HG02571 (cell line): Measurements from ENCODE around the gene FABP3.
"Not testable (repeated sequence)": the region's sequence is repeated elsewhere in the genome, so short reads cannot be mapped to it uniquely, and the experiment has no call there.

Experiments used
- ATAC-seq: cut with Tn5 transposase; IDR thresholded peaks from one replicate; pipeline ENCODE4 v1.9.1; 2021; ENCODE audit warnings: mild to moderate bottlenecking, moderate library complexity; ENCODE audit not compliant: unreplicated experiment

Gene FABP3

DNA sequence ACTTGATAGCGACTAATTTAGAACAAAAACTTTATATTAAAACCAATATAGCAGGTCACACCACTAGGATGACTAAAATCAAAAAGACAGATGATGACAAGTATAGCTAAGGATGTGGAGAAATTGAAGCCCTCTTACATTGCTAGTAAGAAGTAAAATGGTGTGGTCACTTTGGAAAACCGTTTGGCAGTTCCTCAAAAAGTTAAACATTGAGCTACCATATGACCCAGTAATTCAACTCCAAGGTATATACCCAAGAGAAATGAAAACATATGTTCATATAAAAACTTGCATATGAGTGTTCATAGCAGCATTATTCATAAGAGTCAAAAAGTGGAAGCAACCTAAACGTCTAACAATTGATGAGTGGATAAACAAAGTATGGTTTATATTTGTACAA, 27.1 kb upstream of the FABP3 start:
- ATAC-seq = no peak

DNA sequence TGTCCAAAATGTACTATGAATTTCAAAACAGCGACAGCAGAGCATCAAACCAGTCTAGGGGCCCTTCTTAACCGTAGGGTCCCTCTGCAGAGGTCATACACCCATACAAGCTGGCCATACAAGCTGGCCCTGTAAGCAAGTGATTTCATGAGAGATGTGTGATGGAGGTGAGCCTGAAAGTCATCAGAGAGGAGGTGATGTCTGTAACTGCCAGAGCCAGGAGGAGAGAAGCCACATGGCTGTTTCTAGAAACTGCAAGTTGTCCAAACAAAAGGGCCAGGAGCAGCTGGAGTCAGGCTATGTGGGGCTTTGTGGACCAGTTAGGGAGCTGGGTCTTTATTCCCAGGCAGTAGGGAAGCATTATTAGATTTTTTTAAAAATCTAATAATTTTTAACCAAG, 25.4 kb upstream of the FABP3 start:
- ATAC-seq = no peak

DNA sequence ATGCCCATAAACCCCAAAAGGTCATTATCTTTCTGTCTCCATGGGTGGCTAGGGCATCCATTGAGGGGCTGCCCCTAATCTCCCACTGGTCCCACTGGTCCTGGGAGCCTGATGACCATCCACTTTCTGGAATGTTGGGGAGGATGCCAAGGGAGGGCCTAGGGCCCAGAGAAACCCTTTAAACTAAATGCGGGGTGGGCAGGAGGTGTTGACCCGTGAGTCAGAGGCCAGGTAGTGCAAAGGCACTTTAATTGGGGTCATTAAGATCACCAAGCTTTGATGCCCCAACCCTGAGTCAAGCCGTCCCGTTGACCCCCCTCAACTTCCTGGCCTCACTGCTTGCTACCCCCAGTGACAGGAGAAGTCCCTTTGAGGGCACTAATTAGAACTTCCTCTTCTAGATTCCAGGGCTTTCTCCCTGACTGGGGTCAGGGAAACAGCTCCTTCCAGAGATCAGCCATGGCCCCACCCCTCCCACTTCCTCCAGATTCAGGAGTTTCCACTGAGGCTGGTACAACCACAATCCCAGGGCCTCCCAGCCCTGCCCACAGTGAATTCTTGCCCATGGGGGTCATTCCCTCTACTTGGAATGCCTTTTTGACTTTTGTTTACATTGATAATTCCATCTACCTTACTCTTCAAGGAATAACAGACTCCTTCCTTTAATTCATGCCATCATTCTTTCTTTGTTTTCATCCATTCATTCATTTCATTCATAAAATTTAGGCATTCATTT, 24.7 kb upstream of the FABP3 start:
- no peak for ATAC-seq

DNA sequence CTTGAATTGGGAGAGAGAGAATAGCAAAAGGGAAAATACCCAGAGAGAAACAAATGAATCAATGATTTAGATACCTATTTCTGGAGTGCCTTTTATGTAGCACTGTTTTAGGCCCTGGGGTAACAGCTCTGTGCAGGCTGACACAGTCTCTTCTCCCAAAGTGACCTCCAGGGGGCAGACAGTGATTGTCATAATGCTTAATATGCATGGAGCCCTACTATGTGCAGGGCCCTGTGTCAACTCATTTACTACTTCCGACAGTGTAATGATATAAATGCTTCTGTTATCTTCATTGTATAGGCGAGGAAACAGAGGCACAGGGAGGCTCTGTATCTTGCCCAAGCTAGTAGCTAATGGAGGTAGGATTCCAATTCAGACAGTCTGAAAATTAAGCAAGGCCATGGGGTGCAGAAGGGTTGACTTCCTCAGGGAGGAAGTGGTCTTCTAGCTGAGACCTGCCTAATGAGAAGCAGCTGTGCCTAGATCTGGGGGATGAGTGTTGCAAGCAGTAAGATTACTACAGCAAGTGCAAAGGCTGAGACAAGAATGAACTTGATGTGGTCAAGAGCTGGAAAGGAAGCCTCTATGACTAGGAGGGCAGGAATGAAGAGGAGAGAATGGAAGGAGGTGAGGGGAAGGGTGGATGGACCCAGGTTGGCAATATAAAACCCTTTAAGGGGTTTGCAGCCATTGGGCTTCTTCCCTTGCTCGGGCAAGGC, 23.9 kb upstream of the FABP3 start:
- ATAC-seq = no peak

GRCh38 chr1:31394584-31395193, 21.8 kb upstream of the FABP3 start:
- ATAC-seq = no peak

GRCh38 chr1:31393463-31393862, 20.6 kb upstream of the FABP3 start:
- no peak for ATAC-seq

DNA sequence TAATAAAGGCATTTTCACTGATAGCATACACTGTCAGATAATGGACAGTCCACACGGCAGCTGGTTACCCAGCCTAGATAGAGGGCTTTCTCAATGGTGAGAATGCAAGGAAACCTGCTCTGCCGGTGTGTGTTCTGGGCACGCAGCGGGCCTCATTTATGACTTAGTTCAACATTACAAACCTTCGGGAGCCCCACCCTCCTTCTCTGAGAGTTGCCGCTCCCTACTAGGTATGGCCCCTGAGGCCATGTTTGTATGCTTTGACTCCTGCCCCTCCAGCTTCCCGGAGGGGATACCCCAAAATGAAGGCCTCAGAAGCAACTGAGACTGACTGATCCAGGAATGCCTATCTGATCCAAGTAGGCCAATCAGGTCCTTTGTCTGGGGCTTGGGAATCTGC, 17.2 kb upstream of the FABP3 start:
- ATAC-seq = no peak

DNA sequence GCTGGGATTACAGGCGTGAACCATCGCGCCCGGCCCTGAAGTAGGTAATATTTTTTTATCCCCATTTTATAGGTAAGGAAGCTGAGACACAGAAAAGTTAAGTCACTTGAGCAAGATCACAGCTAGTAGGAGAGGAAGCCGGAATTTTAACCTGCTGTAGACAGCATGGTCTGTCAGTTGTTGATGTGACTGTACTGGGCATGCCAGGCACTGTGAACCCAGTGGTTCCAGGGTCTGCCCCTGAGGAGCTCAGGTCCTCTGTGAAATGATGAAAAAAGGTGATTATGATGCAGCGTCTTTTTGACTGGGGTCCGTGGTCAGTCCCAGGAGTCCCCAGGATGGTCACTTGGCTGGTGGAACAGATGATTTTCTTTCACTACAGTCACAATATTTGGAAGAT, 16.7 kb upstream of the FABP3 start:
- no peak for ATAC-seq

DNA sequence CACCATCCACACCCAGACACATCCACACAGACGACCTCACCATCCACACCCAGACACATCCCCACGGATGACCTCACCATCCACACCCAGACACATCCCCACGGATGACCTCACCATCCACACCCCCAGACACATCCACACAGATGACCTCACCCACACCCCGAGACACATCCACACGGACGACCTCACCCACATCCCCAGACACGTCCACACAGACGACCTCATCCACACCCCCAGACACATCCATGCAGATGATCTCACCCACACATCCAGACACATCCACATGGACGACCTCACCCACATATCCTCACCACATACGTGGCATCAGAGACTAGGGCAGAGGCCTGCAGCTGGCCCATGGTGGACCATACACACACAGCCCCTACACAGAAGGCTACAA, 14.7 kb upstream of the FABP3 start:
- no peak for ATAC-seq

DNA sequence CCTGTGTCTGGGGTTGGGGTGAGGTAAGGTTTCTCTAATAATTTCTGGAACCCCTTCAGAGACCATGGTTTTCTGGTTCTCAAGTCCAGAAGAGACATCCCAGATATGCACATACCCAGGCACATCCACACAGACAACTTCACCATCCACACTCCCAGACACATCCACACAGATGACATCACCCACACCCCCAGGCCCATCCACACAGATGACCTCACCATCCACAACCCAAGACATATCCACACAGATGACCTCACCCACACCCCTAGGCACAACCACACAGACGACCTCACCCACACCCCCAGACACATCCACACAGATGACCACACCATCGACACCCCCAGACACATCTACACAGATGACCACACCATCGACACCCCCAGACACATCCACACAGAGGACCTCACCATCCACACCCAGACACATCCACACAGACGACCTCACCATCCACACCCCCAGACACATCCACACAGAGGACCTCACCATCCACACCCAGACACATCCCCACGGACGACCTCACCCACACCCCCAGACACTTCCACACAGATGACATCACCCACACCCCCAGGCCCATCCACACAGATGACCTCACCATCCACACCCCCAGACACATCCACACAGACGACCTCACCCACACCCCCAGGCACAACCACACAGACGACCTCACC, 13.8 kb upstream of the FABP3 start:
- not testable (repeated sequence) for ATAC-seq

- ATAC-seq = no peak
These were observed 11.1 kb upstream of the FABP3 start for GRCh38 chr1:31383967-31384366.

DNA sequence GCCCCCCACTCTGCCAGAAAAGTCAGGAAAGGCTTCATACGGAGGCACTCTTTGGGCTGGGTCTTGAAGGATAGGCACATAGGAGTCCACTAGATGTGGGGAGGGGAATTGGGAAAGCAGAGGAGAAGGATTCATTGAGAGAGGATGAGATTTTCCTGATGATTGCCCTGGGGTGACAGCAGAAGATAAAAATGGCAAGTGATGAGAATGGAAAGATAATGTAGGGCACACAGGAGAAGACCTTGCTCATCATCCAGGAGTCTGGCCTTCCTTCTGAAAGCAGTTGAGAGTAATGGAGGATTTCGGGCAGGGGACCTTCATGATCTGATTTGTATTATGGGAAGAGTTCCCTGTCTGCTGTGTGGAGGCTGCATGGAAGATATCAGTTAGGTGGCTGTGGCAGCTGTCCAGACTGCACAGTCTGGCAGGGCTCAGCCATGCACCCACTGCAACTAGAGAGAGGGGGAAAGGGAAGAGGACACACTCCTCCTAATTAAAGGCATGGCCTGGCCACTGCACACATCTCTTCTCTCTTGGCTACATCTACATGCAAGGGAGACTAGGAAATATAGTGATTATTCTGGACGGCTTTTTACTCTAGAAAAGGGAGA, 9.6 kb upstream of the FABP3 start:
- no peak for ATAC-seq

- no peak for ATAC-seq
These were observed 8.8 kb upstream of the FABP3 start for GRCh38 chr1:31381394-31382294.

DNA sequence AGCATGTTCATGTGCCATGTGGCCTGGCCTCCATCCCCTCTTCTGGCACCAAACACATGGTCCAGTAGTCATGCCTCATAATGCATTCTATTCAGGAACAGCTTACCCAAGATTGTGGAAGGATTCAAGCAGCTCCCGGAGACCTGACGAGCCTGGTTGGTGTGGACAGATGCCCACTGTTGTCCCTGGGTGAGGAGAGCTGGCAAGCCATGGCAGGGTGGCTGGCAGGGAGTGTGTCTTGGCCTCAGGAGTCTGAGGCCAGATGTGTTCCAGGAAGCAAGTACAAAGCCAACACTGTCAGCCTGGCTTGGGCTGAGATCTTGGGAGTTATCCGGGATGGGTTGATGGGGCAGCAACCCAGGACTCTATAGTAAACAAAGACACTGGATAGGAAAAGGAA, 7.3 kb upstream of the FABP3 start:
- ATAC-seq = no peak

- no peak for ATAC-seq
These were observed 5.1 kb upstream of the FABP3 start for GRCh38 chr1:31378001-31378400.

DNA sequence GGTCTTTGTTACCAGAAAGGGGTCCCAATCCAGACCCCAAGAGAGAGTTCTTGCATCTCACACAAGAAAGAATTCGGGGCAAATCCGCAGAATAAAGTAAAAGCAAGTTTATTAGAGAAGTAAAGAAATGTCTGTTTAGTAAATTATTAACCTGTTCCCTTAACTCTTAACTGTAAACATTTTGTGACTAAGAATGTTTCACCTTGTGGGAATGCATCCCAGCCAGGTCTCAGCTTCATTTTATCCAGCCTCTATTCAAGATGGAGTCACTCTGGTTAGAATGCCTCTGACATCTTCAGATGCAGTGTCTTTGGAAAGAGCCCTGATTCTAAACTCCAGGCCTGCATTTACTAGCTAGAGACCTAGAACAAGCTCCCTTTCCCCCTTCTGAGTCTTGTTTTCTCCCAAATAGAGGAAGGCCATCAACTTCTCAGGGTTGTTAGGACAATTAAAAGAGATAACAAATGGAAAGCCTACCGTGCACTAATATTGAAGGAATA, 4.5 kb upstream of the FABP3 start:
- ATAC-seq = no peak

- no peak for ATAC-seq
These were observed 3.7 kb upstream of the FABP3 start for GRCh38 chr1:31376375-31377134.

DNA sequence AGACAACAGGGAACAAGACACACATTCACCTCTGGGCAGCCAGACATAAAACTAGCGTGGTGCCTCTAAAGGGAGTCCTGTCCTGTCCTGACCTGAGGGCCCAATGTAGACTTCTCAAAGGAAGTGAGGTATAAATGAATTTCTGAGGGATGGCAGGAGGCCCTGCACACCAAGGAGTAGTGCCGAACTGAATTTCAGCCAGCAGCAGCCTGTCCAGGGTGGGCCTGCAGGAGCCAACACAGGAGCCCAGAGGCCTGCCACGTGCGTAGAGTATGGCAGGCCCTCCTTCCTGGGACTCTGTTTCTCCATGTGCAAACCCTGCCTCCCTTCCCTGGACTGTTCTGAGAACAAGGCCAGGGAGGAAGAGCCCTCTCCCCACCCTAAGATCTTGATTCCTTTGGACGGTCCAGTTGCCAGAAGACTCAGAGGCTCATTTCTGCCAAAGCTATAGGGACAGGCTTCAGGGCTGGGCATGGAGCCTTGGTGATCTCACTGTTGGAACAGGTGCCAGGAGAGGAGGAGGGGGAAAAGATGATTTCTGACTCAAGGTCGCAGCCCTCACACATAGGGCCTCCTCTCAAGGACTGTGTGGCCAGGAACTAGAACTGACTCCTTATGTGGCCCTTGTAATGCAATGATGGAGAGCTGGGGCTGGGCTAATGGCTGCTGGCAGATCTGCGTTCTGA, 1.8 kb upstream of the FABP3 start:
- no peak for ATAC-seq
